HG03139 (cell line): ENCODE results near the gene CCR5.
"Not testable (repeated sequence)": the region's sequence is repeated elsewhere in the genome, so short reads cannot be mapped to it uniquely, and the experiment has no call there.

Experiments
- ATAC-seq: cut with Tn5 transposase; IDR thresholded peaks from one replicate; pipeline ENCODE4 v1.9.1; 2021; ENCODE audit not compliant: unreplicated experiment

CCR5 gene

DNA sequence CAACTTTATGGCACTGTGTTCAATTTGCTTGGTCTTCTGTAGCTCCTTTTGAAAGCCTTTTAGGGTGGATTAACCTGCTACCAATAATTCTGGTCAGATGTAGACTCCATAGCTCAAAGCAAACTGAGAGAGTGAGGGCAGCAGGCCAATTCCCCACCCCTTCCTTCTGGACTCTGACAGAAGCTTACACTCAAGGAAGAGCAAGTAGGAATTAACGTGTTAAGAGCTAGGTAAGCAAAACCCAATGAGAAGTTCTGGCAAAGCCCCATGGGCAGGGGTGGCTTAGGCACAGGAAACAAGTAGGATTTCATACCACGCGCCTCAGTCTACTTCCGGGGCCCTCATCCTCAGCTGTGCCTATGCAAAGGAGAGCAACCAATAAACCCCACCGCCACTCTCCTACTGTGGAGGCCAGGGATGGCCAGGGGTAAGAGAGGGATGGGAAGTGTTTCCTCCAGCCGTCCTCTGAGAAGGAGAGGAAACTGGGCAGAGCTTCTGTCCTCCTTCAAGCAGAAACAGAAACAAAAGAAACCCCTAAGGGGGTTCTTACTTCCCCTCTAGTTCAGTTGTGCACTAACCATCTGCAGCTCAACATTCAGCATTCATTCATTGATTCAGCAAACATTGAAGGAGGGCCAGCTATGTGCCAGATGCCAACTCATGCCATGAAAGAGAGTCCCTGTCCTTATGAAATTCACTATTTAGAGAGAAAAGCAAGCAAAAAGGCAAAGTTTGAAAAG is 12.6 kb downstream of the CCR5 start:
- no peak for ATAC-seq

DNA sequence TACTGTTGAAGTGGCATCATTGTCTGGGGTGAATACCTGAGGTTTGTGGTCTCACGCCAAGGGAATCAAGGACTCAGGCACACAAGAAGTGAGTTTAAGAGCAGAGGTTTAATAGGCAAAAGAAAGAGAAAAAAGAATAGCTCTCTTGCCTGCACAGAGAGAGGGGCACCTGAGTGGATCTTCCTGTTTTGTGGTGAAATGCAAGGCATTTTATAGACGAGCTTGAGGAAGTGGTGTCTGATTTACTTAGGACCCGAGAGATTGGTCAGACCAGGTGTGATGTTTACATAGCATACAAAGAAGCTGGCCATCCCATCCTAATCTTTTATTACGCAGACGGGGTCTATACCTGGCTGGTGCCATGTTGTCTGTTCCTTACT is 13.2 kb downstream of the CCR5 start:
- no peak for ATAC-seq

DNA sequence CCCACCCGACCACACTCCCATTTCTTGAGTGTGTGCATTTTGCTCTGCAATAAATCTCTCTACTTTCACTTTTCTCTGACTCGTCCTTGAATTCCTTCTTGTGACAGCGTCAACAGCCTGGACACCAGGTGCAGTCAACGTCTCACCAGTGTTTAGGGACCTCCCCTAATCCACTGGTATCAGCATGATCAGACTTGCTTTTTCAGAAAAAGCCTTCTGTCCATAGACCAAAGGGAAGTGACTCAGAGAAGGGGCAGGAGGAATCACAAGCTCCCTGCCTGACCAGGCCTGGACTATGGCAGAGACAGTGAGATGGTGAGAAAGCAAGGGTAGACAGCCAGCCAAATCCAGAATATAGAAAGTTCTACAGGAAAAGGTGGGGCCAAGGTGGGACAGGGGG is 15.5 kb downstream of the CCR5 start:
- ATAC-seq, result no peak

DNA sequence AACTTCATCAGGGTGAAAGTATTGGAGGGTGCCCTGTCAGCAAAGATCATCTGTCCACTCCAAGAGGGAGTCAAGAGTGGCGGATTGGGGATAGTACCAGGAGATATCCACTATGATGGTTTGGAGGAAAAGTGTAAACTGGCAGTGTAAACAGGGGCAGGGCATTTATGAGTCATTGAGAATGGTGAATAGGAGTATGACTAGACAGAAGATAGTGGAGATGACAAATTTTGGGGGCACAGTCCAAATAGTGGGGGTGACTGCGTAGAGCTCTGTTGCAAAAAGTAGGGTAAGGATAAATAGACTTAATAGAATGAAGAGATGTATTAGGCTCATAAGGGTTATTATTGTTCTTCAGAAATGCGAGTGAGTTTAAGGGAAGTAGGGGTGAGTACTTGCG is 18.1 kb downstream of the CCR5 start:
- not testable (repeated sequence) for ATAC-seq

DNA sequence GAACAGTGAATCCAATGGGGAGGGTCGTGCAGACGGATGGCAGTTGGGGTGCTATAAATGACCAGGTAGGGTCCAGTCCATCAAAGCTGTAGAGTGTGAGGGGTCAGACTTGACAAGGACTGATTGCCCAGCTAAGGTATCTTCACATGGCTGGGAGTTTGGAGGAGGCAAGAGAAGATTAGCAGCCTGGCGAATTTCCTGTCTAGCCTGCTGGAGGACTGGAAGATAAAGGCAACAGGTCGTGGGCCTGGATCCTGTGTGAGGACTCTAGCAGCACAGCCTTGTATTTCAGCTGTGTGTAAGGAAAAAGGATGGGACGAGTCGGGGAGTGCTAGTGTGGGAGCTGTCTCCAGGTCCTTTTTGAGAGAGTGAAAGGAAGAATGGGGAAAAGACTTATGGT is 18.6 kb downstream of the CCR5 start:
- ATAC-seq, result no peak

DNA sequence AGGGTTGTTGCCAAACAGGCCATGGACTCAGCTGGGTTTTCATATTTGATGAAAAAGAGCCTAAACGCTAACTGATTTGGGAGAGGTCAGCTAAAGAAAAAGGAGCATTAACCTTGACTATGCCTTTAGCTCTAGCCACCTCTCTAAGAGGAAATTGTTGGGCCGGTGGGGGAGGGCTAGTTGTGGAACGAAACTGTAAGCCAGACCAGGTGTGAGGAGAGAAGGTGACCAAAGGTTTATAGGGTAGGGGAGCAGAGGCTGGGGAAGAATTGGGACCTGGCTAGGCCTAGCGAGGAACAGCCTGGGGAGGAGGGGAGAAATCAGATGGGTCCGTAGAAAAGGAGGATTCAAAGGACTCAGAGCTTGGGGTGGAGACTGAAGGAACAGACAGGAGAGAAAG is 20.8 kb downstream of the CCR5 start:
- ATAC-seq, result not testable (repeated sequence)

DNA sequence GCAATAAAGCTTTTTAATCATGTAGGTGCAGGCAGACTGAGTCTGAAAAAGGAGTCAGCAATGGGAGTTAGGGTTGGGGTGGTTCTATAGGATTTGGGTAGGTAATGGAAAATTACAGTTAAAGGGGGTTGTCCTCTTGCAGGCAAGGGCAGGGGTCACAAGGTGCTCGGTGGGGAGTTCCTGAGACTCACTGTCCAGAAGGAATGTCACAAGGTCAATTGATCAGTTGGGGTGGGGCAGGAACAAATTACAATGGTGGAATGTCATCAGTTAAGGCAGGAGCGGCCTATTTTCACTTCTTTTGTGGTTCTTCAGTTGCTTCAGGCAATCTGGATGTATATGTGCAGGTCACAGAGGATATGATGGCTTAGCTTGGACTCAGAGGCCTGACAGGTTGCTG is 22.3 kb downstream of the CCR5 start:
- no peak for ATAC-seq

DNA sequence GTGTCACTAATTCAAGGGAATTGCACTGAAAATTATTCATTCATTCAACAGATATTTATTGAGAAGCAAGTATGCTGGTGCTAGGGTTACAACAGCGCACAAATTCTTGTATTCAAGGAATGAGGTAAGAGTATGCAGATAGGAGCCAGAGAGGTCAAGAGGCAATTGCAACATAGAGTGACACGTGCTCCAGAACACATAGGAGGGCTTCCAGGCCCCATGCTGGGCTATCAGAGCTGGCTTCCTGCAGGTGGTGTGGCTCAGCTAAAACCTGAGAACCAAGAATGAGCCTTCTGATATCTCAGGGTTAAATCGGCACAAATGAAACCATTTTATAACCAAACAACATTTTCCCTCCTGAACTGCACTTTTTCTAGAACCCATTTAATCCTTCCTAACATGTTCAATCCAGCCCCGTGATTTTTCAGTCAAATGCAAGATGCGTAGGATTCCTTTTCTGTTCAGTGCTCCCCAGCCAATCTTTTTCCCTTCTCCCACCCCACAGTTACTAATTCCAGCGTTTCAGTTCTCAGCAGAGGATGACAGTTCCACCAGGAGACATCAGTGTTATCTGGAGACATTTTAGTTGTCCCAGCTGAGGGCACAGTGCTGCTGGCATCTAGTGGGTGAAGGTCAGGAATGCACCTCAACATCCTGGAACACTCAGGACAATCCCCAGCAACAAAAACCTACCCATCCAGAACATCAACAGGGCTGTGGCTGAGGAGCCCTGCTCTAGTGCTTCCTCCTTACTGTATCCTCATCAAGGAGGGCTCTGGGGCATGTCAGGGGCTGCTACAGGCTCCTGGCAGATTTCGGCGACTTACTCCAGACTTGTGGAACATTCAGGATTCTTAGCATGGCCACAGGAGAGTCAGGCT is 23.0 kb downstream of the CCR5 start:
- ATAC-seq, result no peak

DNA sequence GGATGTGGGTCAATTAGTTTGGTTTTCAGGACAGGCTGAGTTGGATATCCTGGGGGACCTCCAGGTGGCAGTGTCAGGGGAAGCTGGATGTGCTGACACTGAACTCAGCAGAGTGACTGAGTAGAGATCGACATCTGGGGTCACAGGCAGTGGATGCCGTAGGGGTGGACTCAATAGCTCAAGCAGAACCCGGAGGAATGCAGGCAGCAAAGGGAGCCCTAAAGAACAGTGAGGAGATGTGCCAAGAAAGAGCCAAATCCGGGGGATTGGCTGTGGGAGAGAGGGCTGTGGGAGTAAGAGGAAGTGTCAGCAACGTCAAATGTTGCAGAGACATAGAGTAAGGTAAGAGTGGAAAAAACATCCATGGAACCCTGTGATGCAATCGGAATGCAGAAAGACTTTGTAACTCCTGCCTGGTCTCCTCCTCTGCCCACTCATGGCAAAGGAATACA is 24.5 kb downstream of the CCR5 start:
- ATAC-seq, result no peak

DNA sequence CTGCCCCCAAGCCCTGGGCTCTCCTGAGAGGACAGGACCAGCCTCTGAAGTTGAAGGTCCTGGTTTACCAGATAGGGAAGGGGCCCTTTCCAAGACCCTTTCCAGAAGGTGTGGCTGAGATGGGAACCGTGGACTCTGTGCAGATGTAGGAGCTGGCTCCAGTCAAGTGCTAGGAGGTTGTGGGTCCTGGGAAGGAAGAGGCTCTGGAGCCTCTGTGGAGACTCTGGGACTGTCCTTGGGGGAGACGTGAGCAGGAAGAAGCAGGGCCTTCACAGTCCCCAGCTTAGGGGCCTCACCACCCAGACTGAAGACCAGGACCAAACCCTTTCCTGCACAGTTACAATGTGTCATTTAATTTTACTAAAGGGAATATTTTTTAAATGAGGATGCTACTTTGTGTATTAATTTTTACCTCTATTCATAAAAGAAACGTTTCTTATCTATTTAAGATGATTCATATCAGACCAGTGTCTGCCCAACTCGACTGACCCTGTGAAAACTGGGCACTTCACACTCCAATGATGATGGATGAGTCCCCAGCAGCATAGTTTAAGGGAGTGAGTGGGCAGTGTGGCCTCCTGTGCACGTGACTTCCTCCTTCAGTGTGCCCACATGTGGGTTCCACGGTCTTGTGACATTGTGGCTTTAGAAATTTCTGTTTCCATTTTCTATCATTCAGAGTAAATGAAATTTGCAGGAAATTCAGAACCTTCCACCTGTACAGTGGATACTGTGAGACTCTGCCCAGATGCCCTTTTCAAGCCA is 25.2 kb downstream of the CCR5 start:
- no peak for ATAC-seq

DNA sequence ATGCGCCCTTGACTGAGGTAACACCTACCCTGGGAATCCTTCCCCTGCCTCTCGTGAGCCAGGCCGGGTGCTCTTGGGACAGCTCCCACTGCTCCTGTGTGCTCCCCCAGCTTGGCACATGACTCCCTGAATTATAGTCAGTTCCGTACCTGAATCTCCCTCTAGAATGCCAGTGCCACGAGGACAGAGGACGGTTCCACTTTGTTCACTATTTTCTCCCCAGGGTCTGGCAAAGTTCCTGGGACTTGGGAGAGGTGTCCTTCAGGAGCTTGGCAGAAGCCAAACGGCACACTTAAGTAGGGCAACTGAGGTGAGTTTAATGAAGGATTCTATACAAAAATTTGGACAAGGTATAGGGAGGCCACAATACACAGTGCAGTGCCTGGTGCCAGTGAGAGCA is 26.4 kb downstream of the CCR5 start:
- no peak for ATAC-seq

DNA sequence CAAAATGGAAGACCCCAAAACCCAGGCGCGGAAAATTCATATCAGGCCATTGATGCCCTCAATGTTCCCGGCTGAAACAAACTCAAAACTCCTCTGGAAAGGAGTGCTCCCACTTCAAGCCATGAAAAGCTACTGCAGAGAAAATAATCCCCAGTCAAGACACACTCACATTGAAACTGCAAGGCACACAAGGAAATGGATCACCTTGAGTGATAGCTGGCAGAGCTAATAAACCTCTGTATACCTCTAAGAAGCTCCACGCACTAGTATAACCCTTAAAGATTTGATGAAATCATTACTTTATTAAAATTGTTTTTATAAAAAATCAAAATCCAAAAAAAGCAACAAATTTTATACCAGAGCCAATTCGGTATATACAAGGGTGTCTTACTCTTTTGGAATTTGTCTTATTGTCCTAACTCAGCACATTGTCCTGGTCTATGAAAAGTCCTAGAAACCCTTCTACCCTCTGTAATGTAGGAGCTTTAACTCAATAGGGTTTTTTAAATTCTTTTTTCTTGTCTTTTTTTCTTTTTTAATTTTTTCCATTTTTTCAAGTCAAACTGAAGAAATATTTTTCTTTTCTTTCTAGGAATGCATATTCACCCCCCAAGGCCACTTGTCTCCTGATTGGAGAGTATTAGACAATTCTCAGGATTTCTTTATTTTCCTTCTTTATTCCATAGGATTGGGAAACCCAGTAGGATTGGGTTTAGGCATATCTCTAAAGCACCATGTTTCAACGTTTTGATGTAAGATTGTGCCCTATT is 27.6 kb downstream of the CCR5 start:
- ATAC-seq, result no peak

DNA sequence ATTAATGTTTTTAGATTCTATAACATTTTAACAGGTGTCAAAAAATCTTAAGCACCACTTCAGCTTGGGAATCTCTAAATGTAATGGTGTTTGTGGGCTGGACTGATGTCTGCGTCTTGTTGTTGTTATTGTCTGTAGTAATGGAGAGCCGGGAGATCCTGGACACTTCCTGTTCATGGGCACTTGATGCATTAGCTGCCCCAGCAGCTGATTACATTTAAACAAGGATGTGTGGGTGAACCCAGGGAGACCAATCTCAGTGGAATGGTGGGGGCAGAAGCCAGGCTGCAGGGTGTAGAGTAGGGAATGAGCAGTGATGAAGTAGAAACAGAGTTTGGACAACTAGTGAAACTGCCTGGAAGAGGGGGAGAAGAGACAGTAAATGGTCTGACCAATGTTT is 28.4 kb downstream of the CCR5 start:
- ATAC-seq, result no peak

DNA sequence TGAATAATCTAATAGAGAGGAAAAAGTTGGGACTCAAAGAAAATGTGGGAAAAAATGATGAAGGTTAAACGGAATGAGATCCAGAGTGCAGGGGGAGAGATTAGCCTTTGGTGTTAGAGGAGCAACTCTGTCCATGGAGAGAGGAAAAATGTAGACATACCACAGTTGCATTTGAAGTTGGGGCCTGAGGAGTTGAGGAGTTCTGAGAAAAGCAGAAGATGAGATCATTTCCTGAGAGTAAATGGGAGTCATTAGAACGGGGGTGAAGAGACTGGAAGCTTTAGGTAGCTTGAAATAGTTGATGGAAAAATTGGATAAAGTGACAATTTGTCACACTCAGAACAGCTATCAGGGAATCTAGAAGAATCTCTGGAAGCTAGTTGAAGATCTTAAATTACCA is 28.8 kb downstream of the CCR5 start:
- ATAC-seq, result no peak

DNA sequence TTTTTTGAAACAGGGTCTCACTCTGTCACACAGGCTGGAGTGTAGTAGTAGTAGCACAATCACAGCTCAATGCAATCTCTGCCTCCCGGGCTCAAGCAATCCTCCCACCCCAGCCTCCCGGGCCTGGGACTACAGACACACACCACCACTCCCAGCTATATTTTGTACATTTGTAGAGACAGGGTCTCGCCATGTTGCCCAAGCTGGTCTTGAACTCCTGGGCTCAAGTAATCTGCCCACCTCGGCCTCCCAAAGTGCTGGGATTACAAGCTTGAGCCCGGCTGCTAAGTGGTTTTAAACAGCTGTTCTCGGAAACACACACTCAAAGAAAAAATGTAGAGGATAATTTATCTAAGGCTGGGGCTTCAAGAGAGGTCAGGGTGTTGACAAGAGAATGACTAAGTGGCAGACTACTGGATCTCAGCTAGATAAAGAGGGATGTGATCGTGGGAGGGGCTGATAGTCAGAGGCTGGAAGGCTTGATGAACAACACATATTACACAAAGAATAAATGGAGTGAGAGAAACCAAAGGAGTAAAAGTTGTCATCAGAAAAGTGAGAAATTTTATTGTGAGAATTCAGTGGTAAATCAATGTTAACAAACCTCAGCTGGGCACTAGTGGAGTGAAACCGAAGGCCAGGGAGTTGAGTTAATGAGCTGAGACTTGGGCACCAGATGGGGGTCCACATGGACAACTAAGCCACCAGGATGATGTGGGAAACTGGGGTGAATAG is 29.4 kb downstream of the CCR5 start:
- no peak for ATAC-seq

DNA sequence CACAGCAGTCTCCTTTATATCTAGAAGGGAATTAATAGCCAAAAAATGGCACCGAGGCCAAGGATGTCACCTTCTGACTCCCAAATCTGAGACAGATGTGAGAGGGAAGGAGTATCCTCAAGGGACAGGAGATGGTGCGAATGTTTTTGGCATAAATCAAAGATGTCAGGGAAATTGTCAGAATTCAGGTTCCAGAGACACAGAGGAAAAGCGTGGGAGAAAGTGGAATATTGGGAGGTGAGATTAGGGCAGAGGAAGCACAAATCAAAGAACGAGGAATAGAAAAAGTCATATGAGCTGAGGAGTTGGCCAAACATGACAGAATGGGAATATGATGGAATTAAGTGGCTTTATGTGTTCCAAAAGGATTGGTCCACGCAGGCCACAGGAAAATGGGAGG is 30.1 kb downstream of the CCR5 start:
- no peak for ATAC-seq

DNA sequence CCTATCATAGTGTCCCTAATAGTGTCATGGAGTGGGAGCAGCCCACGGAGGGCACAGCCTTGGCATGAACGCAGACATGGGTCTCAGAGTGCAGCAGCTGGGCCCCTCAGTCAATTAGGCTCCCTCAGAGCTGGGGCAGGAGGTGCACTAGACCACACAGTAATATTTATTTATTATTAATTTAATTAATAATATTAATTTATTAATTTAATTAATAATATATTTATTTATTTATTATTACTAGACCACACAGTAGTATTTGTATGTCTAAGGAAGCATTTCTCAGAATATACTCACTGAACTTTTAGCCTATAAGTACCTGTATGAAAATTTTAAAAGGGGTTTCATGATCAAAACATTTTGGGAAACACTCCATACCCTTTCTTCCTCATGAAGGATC is 30.8 kb downstream of the CCR5 start:
- no peak for ATAC-seq

DNA sequence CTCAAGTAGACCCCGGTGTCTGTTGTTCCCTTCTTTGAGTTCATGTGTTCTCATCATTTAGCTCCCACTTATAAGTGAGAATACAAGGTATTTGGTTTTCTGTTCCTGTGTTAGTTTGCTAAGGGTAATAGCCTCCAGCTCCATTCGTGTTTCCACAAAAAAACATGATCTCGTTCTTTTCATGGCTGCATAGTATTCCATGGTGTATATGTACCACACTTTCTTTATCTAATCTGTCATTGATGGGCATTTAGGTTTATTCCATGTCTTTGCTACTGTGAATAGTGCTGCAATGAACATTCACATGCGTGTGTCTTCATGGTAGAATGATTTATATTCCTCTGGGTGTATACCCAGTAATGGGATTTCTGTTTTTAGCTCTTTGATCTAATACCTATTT is 32.2 kb downstream of the CCR5 start:
- not testable (repeated sequence) for ATAC-seq

DNA sequence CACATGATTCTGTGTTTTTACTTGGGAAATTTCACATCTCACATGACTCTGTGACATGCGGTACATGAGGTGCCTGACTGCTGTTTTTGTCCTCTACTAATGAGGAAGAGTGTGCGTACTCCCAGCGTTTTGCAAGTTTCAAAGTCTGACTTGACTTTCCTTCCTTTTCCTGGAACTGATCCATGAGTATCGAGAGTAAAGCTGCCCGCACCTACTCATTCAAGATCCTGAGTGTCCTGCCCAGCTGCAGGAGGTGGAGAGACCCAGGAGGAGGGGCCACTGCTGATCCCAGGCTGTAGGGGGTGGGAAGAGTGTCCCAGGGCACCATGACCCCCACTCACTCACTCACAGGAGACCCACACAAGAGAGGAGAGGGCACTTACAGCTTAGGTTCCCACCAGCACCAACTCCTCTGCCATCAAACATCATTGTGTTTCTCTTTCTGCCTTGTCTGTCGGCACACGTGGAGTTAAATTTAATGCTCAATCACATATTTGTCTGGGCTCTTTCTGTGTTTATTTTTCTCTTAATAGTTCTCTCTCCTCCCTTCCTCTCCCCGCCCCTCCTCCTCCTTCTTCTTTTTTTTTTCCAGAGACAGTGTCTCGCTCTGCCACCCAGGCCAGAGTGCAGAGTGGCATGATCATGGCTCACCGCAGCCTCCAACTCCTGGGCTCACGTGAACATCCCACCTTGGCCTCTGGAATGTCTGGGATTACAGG is 34.7 kb downstream of the CCR5 start:
- ATAC-seq, result no peak

DNA sequence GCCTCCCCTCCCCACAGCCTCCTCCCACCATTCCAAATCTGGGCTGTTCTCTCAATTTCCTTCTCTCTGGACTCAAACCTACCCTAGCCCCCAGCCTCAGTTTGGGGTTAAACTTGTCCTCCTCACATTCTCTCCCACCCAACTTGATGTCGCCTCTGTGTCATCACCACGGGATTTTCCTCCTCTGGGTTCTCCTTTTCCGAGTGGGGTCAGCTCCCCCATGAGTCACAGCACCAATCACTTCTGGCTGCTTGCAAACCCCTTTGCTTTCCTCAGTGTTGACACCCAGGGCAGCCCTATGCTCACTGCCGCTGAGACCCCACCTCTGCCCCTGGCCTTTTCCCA is 35.7 kb downstream of the CCR5 start:
- ATAC-seq, result no peak
